CD4-positive, alpha-beta T cell treated with Interleukin-17A for 1 hour (primary cell): ENCODE measurements around the gene COL15A1.

Experiments used
- DNase-seq: peaks from one replicate; pipeline ENCODE4 v3.0.0-alpha.2; 2020

The COL15A1 gene

GRCh38 chr9:98974554-98974953, 30.8 kb downstream of the COL15A1 start:
- no peak for DNase-seq

- peak; percentile 80 for DNase-seq
Observed at GRCh38 chr9:98974994-98975712, 31.4 kb downstream of the COL15A1 start.

GRCh38 chr9:98975838-98976237, 32.1 kb downstream of the COL15A1 start:
- DNase-seq: no peak

GRCh38 chr9:98977246-98977714, 33.6 kb downstream of the COL15A1 start:
- DNase-seq: no peak

- no peak for DNase-seq
Observed at GRCh38 chr9:98977813-98978212, 34.1 kb downstream of the COL15A1 start.

- DNase-seq: no peak
Observed at GRCh38 chr9:98978231-98978681, 34.5 kb downstream of the COL15A1 start.

GRCh38 chr9:98980291-98980690, 36.6 kb downstream of the COL15A1 start:
- DNase-seq: no peak

- no peak for DNase-seq
Observed at GRCh38 chr9:98983295-98984268, 39.9 kb downstream of the COL15A1 start.

- DNase-seq: no peak
Observed at GRCh38 chr9:98985596-98985995, 41.9 kb downstream of the COL15A1 start.

- no peak for DNase-seq
Observed at GRCh38 chr9:98986866-98987651, 43.4 kb downstream of the COL15A1 start.

- DNase-seq: no peak
Observed at GRCh38 chr9:98989036-98990000, 45.6 kb downstream of the COL15A1 start.

- no peak for DNase-seq
Observed at GRCh38 chr9:98990181-98990870, 46.6 kb downstream of the COL15A1 start.

- DNase-seq: no peak
Observed at GRCh38 chr9:98992107-98992884, 48.6 kb downstream of the COL15A1 start.

GRCh38 chr9:98992885-98993569, 49.3 kb downstream of the COL15A1 start:
- no peak for DNase-seq

- DNase-seq: peak; percentile 30
Observed at GRCh38 chr9:98993570-98993945, 49.9 kb downstream of the COL15A1 start.

- no peak for DNase-seq
Observed at GRCh38 chr9:98994172-98995058, 50.7 kb downstream of the COL15A1 start.

- no peak for DNase-seq
Observed at GRCh38 chr9:98995059-98995671, 51.5 kb downstream of the COL15A1 start.

- DNase-seq: no peak
Observed at GRCh38 chr9:98995971-98996504, 52.3 kb downstream of the COL15A1 start.
